SH-SY5Y (cell line): Measurements from ENCODE around the gene EPHX1.

Experiments used
- GATA2 ChIP-seq: IDR thresholded peaks from 2 replicates; pipeline ENCODE4 v1.6.1; 2011; ENCODE audit warnings: mild to moderate bottlenecking, low read depth, low read length
- GATA3 ChIP-seq: IDR thresholded peaks from 2 replicates; pipeline ENCODE4 v1.6.1; 2011; ENCODE audit warnings: low read depth, mild to moderate bottlenecking, low read length, moderate library complexity

DNA sequence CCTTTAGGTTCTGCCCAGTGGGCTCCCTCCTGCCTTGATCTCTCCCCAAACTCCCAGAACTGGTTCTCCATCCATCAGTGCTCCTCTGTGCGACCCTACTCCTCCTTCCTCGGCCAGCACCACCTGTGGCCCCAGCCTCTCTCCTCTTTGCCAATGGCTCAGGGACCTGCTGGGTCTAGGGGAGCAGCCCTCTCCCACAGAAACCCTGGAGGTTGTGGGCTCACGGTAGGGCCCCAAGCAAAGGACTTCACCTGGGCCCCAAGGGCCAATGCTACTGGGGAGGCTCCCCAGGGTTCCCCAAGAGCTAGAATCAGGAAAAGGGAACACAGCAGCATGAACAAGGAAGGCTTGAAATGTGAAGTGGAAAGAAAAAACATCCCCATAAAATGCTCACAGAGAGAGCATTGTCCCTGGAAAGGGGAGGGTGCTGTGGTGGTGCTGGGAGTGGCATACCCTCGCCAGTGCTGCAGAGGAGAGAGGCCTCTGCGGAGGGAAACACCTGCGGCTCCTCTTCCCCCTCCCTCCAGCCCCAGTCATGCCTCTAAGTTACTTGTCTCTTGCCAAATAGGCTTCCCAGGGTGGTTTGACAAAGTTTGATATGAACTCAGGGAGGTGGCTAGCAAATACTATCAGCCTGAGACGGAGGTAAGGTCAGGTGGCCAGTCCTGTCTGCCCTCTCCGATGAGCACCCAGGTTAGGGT, 69.7 kb downstream of the EPHX1 start:
- TF ChIP-seq GATA2 (no peak), GATA3 (no peak)
